Midbrain (tissue), 1 donor: ENCODE results near the gene MTHFD1.
"Not testable (repeated sequence)": the region's sequence is repeated elsewhere in the genome, so short reads cannot be mapped to it uniquely, and the experiment has no call there.

ENCODE experiments used
- DNase-seq: peaks from one replicate; lab custom pipeline; 2025; lab: John Stamatoyannopoulos, UW

The MTHFD1 gene

GRCh38 chr14:64387782-64388532 is at the start of gene MTHFD1:
MTHFD1 (plus strand) TSS chr14:64388353; CDS start chr14:64388428, 75 bp downstream.
- DNase-seq, result peak; percentile 99

- peak; percentile 95 for DNase-seq
These were observed 49.4 kb upstream of the MTHFD1 start for GRCh38 chr14:64338616-64339316.

DNA sequence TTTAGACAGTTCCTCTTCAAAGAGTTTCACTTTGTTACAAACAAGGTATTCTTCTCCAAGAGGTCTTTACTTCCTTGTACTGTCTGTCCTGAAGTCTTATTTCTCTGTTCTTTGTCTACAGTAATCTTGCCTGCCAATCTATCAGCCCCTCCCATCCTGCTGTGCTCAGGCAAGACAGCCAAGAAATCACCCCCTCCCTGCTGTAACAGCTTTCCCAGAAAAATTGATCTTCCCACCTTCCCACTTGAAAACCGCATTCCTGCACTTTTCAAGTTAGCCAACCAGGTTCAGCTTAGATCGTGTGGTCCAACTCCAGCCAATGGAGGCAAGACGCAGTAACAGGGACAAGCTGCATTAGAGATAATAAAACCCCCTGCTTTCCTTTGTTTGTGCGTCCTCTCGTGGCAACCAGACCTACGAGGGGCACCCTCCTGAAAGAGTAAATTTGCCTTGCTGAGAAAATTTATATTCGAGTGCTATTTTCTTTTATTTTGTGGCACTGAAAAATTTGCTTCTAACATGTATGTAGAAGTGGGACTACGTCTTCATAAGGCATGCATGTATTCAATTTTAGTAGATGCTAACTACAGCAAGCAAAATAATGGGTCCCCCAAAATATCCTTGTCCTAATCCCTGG is 47.5 kb upstream of the MTHFD1 start:
- no peak for DNase-seq

DNA sequence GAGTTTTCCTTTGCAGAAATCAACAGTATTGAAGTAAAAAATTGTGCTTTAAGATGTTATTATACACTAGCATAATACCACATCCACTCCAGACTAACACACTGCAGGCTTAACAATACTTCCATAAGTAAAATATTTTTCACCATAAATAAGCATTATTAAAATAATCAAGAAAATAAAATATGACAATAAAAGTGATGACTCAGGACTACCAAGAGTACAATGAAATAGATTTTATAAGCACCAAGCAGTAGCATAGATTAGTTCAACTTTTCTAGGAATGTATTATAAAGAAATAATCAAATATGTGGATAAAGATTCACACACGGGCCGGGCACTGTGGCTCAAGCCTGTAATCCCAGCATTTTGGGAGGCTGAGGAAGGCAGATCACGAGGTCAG is 40.4 kb upstream of the MTHFD1 start:
- no peak for DNase-seq

GRCh38 chr14:64349741-64350490 is 38.2 kb upstream of the MTHFD1 start:
- DNase-seq, result no peak

DNA sequence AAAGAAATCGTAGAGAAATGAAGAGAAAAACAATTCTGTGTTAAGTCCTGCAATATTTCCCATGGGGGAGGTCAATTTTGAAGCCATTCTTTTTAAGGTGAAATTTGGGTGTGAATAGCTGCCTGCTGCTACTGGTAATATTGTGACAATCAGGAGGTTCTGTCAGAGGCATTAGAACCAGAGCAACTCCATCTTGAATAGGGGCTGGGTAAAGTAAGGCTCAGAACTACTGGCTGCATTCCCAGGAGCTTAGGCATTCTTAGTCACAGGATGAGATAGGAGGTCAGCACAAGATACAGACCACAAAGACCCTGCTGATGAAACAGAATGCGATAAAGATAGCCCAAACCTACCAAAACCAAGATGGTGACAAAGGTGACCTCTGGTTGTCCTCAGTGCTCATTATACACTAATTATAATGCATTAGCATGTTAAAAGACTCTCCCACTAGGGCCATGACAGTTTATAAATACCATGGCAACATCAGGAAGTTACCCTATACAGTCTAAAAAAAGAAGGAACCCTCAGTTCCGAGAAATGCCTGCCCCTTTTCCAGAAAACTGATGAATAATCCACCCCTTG is 24.8 kb upstream of the MTHFD1 start:
- DNase-seq, result no peak

GRCh38 chr14:64364907-64365306 is 23.2 kb upstream of the MTHFD1 start:
- DNase-seq, result no peak

DNA sequence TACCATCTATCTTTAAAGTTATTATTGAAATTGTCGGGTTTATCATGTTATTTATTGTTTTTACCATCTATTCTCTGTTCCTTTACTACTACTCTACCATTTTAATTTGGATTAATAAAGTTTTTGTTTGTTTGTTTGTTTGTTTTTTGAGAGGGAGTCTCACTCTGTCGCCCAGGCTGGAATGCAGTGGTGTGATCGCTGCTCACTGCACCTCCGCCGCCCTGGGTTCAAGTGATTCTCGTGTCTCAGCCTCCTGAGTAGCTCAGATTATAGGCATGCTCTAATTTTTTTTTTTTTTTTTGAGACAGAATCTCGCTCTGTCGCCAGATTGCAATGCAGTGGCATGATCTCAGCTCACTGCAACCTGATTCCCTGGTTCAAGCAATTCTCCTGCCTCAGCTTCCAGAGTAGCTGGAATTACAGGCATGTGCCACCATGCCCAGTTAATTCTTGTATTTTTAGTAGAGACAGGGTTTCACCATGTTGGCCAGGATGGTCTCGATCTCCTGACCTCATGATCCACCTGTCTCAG is 22.7 kb upstream of the MTHFD1 start:
- DNase-seq, result not testable (repeated sequence)

DNA sequence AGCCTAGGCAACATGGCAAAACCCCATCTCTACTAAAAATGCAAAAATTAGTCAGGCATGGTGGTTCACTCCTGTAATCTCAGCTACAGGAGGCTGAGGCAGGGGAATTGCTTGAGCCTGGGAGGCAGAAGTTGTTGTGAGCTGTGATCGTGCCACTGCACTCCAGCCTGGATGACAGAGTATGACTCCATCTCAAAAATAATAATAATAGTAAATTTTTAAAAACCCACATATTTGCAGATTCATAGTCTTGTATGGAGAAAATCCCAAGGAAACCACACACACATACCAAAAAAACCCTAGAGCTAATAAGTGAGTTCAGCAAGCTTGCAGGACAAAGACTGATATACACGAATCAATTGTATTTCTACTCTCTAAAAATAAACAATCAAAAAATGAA is 19.0 kb upstream of the MTHFD1 start:
- no peak for DNase-seq

GRCh38 chr14:64387232-64387781 is 846 bp upstream of the MTHFD1 start:
- DNase-seq, result no peak

- DNase-seq, result peak; percentile 66
These were observed 556 bp downstream of the MTHFD1 start for GRCh38 chr14:64388533-64389285.

- no peak for DNase-seq
These were observed 3.1 kb downstream of the MTHFD1 start for GRCh38 chr14:64391113-64391725.

GRCh38 chr14:64391986-64392385 is 3.8 kb downstream of the MTHFD1 start:
- no peak for DNase-seq

- not testable (repeated sequence) for DNase-seq
These were observed 5.1 kb downstream of the MTHFD1 start for GRCh38 chr14:64393189-64393726.

DNA sequence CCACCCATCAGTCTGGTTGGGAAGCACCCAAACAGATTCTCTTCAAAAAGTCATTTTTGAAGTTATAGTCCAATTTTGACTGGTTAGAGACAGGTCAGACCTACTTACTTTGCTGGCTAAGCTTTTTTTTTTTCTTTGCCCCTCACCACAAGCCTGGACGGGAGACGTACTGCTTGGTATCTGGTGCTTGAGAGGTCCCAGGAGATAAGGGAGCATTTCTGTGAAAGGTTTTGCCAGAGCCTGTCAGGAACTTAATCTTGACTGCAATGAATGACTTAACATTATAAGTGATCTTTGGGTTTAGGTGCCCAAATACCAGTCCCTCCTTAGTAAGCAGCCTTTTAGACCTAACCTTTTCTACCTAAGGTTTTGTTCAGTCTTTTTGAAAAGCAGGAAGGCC is 6.3 kb downstream of the MTHFD1 start:
- no peak for DNase-seq

GRCh38 chr14:64394977-64395633 is 7.0 kb downstream of the MTHFD1 start:
- no peak for DNase-seq

DNA sequence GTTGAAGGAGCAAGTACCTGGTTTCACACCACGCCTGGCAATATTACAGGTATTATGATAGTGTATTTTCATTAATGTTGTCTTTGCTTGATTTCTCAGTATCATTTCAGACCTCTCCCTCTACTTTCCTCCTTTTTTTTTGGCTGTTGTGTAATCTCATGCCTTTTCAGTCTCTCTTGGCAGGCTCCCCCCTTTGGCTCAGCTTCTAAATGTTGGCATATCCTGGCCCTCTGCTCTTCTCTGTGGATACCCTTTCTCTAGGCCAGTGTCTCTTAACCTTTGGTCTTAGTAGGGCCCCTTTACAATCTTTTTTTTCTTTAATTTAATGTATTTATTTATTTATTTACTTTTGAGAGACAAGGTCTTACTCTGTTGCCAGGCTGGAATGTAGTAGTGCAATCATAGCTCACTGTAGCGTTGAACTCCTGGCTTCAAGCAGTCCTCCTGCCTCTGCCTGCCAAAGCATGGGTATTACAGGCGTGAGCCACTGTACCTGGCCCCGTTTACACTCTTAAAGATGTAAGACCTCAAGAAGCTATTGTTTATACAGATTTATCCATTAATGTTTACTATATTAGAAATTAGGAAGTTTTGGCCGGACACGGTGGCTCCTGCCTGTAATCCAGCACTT is 12.8 kb downstream of the MTHFD1 start:
- no peak for DNase-seq

GRCh38 chr14:64401949-64402348 is 13.8 kb downstream of the MTHFD1 start:
- DNase-seq, result no peak

- DNase-seq, result no peak
These were observed 17.1 kb downstream of the MTHFD1 start for GRCh38 chr14:64405295-64405694.
